ENCODE results near the gene PGP. TPM values are rescaled to one million over a fixed set of nuclear protein-coding genes. Genes with fewer than 3 reads are reported as not detected.

PGP gene
- total and polyA plus RNA-seq, 12 donors: 21.1 to 48.3 (median 27.3) TPM

- Histone ChIP-seq H3K27ac (no peak overlapping the region), H3K4me1 (peaks cover 13 to 29% (median 23%) of the 10 kb centered on the region in 9 donors), H3K27me3 (peaks cover 0 to 30% (median 8%) of the 10 kb centered on the region in 7 donors), H3K4me3 (no peak overlapping the region), H3K9me3 (no peaks in the 10 kb centered on the region), H3K36me3 (peaks cover 18 to 69% (median 43%) of the 10 kb centered on the region in 9 donors)
- TF ChIP-seq CTCF (IDR thresholded peaks at IDR 0.05): no peak
- WGBS, 2 donors: 96% methylated on average over 51 of the region's 51 CpGs
- ATAC-seq (no peak), DNase-seq (no peak)
- intact Hi-C loops (cut with DNase I): no loop called here
Measured at GRCh38 chr16:2233872-2234812, 19.5 kb upstream of the PGP start.

DNA sequence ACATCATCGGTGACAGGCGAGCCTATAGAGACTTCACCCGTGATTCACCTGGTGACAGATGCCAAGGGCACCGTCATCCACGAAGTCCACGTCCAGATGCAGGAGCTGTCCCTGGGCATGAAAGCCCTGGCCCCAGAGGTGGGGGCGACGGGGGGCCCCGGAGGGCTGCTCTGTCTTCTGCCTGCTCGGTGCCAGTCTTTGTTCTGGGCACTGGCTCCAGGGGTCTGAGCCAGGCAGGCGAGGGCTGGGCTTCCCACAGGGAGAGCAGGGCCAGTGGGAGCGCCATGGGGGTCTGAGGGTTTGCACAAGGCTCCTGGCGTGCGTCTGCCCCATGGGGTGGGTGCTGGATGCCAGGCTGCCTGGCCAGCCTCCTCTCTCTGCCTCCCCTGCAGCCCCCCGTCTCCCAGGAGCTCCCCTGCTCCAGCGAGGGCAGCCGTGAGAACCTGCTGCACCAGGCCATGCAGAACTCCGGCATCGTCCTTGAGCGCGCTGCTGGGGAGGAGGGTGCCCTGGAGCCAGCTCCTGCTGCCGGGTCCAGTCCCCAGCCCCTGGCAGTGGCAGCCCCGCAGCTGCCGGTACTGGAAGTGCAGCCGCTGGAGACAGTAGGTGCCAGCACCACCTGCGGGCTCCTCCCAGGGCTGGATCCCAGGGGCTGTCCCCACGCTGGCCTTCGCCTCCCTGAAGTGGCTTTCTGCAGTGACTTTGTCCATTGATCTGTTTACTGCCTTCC, 18.6 kb upstream of the PGP start:
- peaks cover 18 to 77% (median 52%) of the 10 kb centered on the region in 9 donors for H3K36me3 ChIP-seq
- H3K9me3 ChIP-seq: no peaks in the 10 kb centered on the region
- WGBS, 2 donors: 93 to 96% methylated on average over 28 of the region's 28 CpGs
- peaks cover 0 to 30% (median 8%) of the 10 kb centered on the region in 7 donors for H3K27me3 ChIP-seq
- H3K27ac ChIP-seq: no peak overlapping the region
- ATAC-seq (no peak), DNase-seq (no peak)
- intact Hi-C loops (cut with DNase I): no loop called here
- no peak overlapping the region for H3K4me3 ChIP-seq
- TF ChIP-seq CTCF (IDR thresholded peaks at IDR 0.05): no peak
- H3K4me1 ChIP-seq: peaks cover 13 to 25% (median 23%) of the 10 kb centered on the region in 9 donors

DNA sequence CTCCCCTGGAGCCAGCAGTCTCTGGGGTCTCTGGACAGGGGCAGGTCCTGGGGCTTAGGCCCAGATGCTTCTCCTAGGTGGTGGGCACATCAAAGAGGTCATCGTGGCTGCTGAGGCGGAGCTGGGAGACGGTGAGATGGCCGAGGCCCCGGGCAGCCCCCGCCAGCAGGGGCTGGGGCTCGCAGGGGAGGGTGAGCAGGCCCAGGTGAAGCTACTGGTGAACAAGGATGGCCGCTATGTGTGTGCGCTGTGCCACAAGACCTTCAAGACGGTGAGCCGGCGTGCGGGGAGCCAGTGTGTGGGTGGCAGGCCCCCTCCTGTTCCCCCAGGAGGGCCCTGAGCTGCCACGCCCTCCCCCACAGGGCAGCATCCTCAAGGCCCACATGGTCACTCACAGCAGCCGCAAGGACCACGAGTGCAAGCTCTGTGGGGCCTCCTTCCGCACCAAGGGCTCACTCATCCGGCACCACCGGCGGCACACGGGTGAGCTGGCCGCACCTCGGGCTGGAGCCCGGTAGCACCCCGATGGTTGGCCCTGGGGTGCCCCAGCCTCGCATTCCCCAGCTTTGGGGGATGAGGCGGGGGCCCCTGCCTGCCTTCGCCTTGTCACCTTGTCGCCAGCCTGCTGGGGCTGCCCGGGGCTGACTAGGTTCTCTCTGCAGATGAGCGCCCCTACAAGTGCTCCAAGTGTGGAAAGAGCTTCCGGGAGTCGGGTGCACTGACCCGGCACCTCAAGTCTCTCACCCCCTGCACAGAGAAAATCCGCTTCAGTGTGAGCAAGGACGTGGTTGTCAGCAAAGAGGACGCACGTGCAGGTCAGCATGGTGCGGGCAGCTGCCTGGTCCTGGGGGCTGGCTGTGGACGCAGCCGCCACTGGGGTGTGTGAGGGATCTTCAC, 17.7 kb upstream of the PGP start:
- DNase-seq: no peak
- no peaks in the 10 kb centered on the region for H3K9me3 ChIP-seq
- TF ChIP-seq CTCF (IDR thresholded peaks at IDR 0.05): no peak
- no peak overlapping the region for H3K27ac ChIP-seq
- WGBS, 2 donors: 90% methylated on average over 36 to 41 of the region's 41 CpGs
- H3K4me3 ChIP-seq: no peak overlapping the region
- ATAC-seq: no peak
- intact Hi-C loops (cut with DNase I): no loop called here
- H3K27me3 ChIP-seq: peaks cover 0 to 22% (median 8%) of the 10 kb centered on the region in 7 donors
- H3K4me1 ChIP-seq: peaks cover 7 to 16% (median 15%) of the 10 kb centered on the region in 9 donors
- peaks cover 18 to 86% (median 56%) of the 10 kb centered on the region in 9 donors for H3K36me3 ChIP-seq
